ENCODE data around the gene GLDN.

Gene GLDN

GRCh38 chr15:51405693-51406523 is 64.5 kb downstream of the GLDN start:
- TF ChIP-seq GLI4 (tag by site-specific recombination; IDR thresholded peaks at IDR 0.05) (no peak), ZSCAN5A (tag by site-specific recombination; IDR thresholded peaks at IDR 0.05) (no peak), ZNF791 (tag by site-specific recombination; IDR thresholded peaks at IDR 0.05) (no peak), ZNF660 (tag by site-specific recombination; IDR thresholded peaks at IDR 0.05) (no peak), ZNF544 (tag by site-specific recombination; IDR thresholded peaks at IDR 0.05) (no peak), ZNF426 (tag by site-specific recombination; IDR thresholded peaks at IDR 0.05) (no peak), ZNF473 (tag by site-specific recombination; IDR thresholded peaks at IDR 0.05) (no peak), ZNF19 (tag by site-specific recombination; IDR thresholded peaks at IDR 0.05; ENCODE audit: low read depth) (no peak), ZNF24 (tag by site-specific recombination; IDR thresholded peaks at IDR 0.05) (no peak), ZNF202 (tag by site-specific recombination; IDR thresholded peaks at IDR 0.05; ENCODE audit: borderline replicate concordance) (no peak), ZBTB49 (tag by site-specific recombination; IDR thresholded peaks at IDR 0.05; ENCODE audit: low read depth) (no peak), ZNF324 (tag by site-specific recombination; IDR thresholded peaks at IDR 0.05) (no peak), REPIN1 (tag by site-specific recombination; IDR thresholded peaks at IDR 0.05; ENCODE audit: low read depth) (no peak), ZNF704 (tag by site-specific recombination; IDR thresholded peaks at IDR 0.05) (no peak), ZNF747 (tag by site-specific recombination; IDR thresholded peaks at IDR 0.05) (no peak), ZNF677 (tag by site-specific recombination; IDR thresholded peaks at IDR 0.05) (no peak), ZNF48 (tag by site-specific recombination; IDR thresholded peaks at IDR 0.05) (no peak), ZXDB (tag by site-specific recombination; IDR thresholded peaks at IDR 0.05) (no peak), ZSCAN23 (tag by site-specific recombination; IDR thresholded peaks at IDR 0.05) (no peak)
- Histone ChIP-seq H3K9me3 (ENCODE audit: control insufficient read depth, insufficient read depth, low read depth, low read length) (no peaks in the 10 kb centered on the region), H3K4me1 (ENCODE audit: control insufficient read depth, insufficient read depth, low read length) (no peaks in the 10 kb centered on the region), H3K27ac (ENCODE audit: extremely low read depth, low read depth, low read length) (no peak overlapping the region), H3K36me3 (ENCODE audit: control insufficient read depth in 2 of 2, insufficient read depth in 1 of 2, low read length in 2 of 2) (no peaks in the 10 kb centered on the region), H3K4me3 (ENCODE audit: low read depth, low read length) (no peak overlapping the region)
- ChIA-PET POLR2A (no interaction called here), CTCF (interaction anchor here (1.0 to 5.2 kb wide), 3 partner anchors 93 to 243 kb away, joined by 3 to 46 read pairs (median 4); no protein-coding TSS in a partner anchor)

DNA sequence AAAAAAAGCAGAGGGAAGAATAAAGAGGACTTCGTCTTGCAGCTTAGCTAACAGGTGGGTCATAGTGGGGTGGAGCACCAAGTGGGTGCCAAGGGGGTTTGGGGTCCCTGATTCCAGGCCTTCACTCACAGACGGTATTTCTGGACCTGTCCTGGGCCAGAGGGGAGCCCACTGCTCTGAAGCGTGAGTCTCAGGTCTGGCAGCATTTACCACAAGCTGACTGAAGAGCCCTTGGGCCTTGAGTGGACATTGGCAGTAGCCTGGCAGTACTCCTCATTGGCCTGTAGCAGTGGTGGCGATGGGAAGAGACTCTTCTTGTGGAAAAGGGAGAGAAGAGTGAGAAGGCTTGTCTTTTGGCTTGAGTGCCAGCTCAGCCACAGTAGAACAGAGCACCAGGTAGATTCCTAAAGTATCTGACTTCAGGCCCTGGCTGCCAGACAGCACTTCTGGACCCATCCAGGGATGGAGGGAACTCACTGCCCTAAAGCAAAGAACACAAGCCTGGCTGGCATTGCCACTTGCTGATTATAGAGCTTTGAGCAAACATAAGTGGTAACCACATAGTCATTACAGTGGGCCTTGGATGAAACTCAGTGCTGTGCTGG is 72.9 kb downstream of the GLDN start:
- no peak overlapping the region for H3K4me3 ChIP-seq (ENCODE audit: low read depth, low read length)
- H3K27ac ChIP-seq (ENCODE audit: extremely low read depth, low read depth, low read length) = no peak overlapping the region
- ChIA-PET CTCF (interaction anchor here (1.2 kb wide), 1 partner anchor 12 kb away, joined by 4 read pairs; no protein-coding TSS in a partner anchor), POLR2A (no interaction called here)
- no peaks in the 10 kb centered on the region for H3K36me3 ChIP-seq (ENCODE audit: control insufficient read depth in 2 of 2, insufficient read depth in 1 of 2, low read length in 2 of 2)
- no peaks in the 10 kb centered on the region for H3K4me1 ChIP-seq (ENCODE audit: control insufficient read depth, insufficient read depth, low read length)
- no peaks in the 10 kb centered on the region for H3K9me3 ChIP-seq (ENCODE audit: control insufficient read depth, insufficient read depth, low read depth, low read length)
- TF ChIP-seq ZSCAN23 (tag by site-specific recombination; IDR thresholded peaks at IDR 0.05) (no peak), ZNF2 (tag by site-specific recombination; IDR thresholded peaks at IDR 0.05) (no peak), ZNF24 (tag by site-specific recombination; IDR thresholded peaks at IDR 0.05) (no peak), ZNF202 (tag by site-specific recombination; IDR thresholded peaks at IDR 0.05; ENCODE audit: borderline replicate concordance) (no peak), ZNF645 (tag by site-specific recombination; IDR thresholded peaks at IDR 0.05) (no peak), ZNF302 (tag by site-specific recombination; IDR thresholded peaks at IDR 0.05; ENCODE audit: low read depth) (no peak), SP7 (tag by site-specific recombination; IDR thresholded peaks at IDR 0.05) (no peak)
- TF ChIP-seq, protein P1, sequence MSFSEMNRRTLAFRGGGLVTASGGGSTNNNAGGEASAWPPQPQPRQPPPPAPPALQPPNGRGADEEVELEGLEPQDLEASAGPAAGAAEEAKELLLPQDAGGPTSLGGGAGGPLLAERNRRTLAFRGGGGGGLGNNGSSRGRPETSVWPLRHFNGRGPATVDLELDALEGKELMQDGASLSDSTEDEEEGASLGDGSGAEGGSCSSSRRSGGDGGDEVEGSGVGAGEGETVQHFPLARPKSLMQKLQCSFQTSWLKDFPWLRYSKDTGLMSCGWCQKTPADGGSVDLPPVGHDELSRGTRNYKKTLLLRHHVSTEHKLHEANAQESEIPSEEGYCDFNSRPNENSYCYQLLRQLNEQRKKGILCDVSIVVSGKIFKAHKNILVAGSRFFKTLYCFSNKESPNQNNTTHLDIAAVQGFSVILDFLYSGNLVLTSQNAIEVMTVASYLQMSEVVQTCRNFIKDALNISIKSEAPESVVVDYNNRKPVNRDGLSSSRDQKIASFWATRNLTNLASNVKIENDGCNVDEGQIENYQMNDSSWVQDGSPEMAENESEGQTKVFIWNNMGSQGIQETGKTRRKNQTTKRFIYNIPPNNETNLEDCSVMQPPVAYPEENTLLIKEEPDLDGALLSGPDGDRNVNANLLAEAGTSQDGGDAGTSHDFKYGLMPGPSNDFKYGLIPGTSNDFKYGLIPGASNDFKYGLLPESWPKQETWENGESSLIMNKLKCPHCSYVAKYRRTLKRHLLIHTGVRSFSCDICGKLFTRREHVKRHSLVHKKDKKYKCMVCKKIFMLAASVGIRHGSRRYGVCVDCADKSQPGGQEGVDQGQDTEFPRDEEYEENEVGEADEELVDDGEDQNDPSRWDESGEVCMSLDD (tag by site-specific recombination; IDR thresholded peaks at IDR 0.05) = no peak
